AG04449 (cell line): ENCODE results near the gene IFNB1.

Source experiments
- CTCF ChIA-PET: fragments of 350-600 bp; formaldehyde crosslinking; extraction: SDS; loops from one replicate; lab custom pipeline; 2021; ENCODE audit warnings: antibody characterized with exemption; lab: Yijun Ruan, JAX
- POLR2A ChIA-PET: fragments of 400-600, 350-600 bp; formaldehyde crosslinking; extraction: SDS; loops from one replicate; lab custom pipeline; 2020; ENCODE audit warnings: antibody characterized with exemption, inconsistent platforms; lab: Yijun Ruan, JAX
- DNase-seq: peaks from one replicate; pipeline ENCODE4 v3.0.0-alpha.2; 2010; ENCODE audit warnings: low read depth, low spot score
- H3K4me3 ChIP-seq: 2 replicates; pipeline ENCODE4 v1.5.1; 2011; ENCODE audit warnings: low read depth, mild to moderate bottlenecking, control low read depth, low read length
- TF ChIP-seq, protein P1 (sequence below): IDR thresholded peaks from one replicate; pipeline ENCODE4 v1.5.1; 2011; ENCODE audit warnings: mild to moderate bottlenecking, moderate library complexity, low read length, control low read depth, inconsistent platforms; ENCODE audit not compliant: insufficient read depth; ENCODE audit errors: missing control alignments

Gene IFNB1

DNA sequence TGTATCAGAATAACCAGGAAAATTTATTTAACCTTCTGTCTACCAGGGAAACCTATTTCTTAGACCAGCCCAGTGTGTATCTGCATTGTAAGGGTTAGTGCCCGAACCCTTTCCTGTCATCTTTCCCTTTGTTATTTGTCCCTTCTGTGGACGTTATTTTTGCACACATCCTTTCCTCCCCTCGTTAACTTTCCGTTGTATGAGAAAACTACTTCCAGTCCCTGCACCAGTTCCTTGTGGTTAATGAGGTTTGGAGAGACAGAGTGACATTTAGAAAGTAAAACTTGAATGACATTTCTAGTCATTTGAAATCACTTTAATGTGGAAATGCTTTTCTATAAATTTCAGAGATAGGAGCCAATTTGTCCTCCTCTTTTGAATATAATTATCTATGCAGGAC is 4.3 kb upstream of the IFNB1 start:
- DNase-seq: no peak

DNA sequence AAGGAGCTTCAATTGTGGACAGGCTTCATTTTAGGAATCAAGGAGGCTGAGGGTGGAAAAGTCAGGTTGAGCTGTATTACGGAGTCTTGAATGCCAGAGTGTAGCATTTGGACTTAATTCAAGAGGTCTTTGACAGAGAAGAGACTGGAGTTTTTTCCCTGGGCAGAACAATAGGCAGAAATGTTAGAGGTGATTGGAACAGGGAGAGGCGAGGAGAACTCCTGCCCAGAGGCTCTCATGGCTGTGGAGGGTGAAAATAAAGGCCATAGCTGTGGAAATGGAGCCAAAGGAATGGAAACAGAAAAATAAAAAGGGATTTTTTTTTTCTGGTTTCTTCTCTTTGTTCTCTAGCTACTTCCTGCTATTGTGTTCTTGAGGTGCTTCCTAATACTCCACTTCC is 3.7 kb upstream of the IFNB1 start:
- CTCF ChIA-PET: interaction anchor here (1.2 kb wide), 1 partner anchor 140 kb away, joined by 3 read pairs; no protein-coding TSS in a partner anchor

More for the DNA sequence above, 4.3 kb upstream of the IFNB1 start:
- no peak overlapping the region for H3K4me3 ChIP-seq
- CTCF ChIA-PET: no interaction called here
- POLR2A ChIA-PET: no interaction called here
- TF ChIP-seq, protein P1, sequence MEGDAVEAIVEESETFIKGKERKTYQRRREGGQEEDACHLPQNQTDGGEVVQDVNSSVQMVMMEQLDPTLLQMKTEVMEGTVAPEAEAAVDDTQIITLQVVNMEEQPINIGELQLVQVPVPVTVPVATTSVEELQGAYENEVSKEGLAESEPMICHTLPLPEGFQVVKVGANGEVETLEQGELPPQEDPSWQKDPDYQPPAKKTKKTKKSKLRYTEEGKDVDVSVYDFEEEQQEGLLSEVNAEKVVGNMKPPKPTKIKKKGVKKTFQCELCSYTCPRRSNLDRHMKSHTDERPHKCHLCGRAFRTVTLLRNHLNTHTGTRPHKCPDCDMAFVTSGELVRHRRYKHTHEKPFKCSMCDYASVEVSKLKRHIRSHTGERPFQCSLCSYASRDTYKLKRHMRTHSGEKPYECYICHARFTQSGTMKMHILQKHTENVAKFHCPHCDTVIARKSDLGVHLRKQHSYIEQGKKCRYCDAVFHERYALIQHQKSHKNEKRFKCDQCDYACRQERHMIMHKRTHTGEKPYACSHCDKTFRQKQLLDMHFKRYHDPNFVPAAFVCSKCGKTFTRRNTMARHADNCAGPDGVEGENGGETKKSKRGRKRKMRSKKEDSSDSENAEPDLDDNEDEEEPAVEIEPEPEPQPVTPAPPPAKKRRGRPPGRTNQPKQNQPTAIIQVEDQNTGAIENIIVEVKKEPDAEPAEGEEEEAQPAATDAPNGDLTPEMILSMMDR: no peak

DNA sequence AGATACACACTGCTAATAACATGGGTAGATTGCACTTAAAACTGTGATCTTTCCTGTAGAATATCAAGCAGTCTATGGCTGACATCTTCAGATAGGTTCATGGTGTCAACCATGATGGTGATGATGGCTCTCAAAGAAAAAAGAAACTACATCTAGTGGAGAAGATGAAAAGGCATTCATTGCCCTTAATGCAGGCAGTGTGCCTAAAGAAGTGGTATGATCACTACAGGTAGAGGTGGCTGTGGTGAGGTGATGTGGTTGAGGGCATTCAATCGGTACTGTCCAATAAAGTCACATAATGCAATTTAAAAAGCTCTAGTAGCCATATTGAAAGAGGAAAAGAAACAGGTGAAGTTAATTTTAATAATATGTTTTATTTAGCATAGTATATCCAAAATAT is 3.1 kb upstream of the IFNB1 start:
- POLR2A ChIA-PET: no interaction called here
- no peak overlapping the region for H3K4me3 ChIP-seq
- TF ChIP-seq, protein P1: no peak
- DNase-seq: no peak
- CTCF ChIA-PET: interaction anchor here (1.2 kb wide), 1 partner anchor 139 kb away, joined by 3 read pairs; no protein-coding TSS in a partner anchor

More for the DNA sequence above, 3.7 kb upstream of the IFNB1 start:
- TF ChIP-seq, protein P1: no peak
- POLR2A ChIA-PET: no interaction called here
- no peak overlapping the region for H3K4me3 ChIP-seq
- DNase-seq: no peak

DNA sequence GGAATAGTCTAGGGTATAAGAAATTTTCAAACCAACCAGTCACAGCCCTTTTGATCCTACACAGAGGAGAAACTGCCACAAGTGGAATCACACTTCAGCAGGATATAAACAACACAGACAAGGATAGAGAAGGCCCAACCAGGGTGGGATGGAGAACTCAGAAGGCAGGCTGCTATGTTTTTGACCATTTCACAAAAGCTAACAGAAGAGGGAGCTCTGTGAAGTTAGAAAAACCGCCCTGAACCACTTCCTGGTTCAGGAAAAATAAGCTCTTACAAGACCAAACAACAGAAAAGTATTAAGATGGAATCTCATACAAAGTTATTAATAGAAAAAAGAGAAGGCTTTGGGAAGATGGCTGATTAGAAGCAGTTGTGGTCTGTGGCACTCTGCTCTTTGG is 960 bp upstream of the IFNB1 start:
- POLR2A ChIA-PET: no interaction called here

DNA sequence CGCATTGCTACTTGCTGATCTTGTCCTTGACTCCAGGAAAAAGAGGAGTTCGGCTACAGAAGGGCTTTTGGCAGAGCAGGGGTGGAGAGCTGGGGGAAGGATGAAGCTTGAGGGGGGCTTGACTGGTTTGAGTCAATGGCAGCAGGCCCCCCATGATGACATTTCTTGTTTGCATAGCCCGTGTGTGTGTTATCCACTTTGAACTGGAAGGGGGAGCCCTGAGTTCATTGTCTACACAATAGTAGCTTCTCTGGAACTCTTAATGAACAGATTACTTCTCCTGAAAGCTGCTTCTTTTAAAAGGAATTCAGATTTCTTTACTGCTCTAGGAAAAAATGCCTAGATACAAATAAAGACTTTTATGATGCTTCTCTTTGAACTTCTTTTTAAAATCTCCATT is 2.3 kb downstream of the IFNB1 start:
- DNase-seq: no peak
- CTCF ChIA-PET: no interaction called here
- TF ChIP-seq, protein P1: no peak
- no peak overlapping the region for H3K4me3 ChIP-seq
- POLR2A ChIA-PET: no interaction called here

More for the DNA sequence above, 960 bp upstream of the IFNB1 start:
- no peak for DNase-seq
- H3K4me3 ChIP-seq: no peak overlapping the region
- CTCF ChIA-PET: interaction anchor here (0.7 to 1.1 kb wide), 2 partner anchors 17 to 28 kb away, joined by 3 read pairs; no protein-coding TSS in a partner anchor
- TF ChIP-seq, protein P1: no peak

DNA sequence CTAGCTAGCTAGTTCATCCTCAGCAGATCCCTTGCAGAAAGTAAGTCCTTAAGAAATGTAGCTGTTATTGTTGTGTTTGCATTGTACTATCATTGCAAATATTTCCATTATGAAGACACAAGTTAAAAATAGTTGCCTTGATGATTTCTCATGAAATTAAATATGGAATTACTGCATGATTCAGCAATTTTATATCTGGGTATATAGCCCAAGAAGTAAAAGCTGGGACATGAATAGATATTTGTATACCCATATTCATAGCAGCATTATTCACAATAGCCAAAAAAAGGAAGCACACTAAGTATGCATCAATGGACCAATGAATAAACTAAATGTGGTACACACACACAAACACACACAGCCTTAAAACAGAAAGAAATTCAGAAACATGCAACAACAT is 6.8 kb downstream of the IFNB1 start:
- ChIA-PET POLR2A (no interaction called here), CTCF (no interaction called here)
- TF ChIP-seq, protein P1: no peak
- no peak overlapping the region for H3K4me3 ChIP-seq
- no peak for DNase-seq
